HL-60 (cell line): ENCODE measurements around the gene PLAAT2.
"Not testable (repeated sequence)": the region's sequence is repeated elsewhere in the genome, so short reads cannot be mapped to it uniquely, and the experiment has no call there.

Experiments used
- DNase-seq, 2 experiments: peaks; one replicate each; pipeline ENCODE4 v3.0.0-alpha.2; 2010 to 2020; ENCODE audit warnings: low read depth in 1 of 2, low spot score in 1 of 2
- H3K27ac ChIP-seq: fragments of 250-450 bp; sonication (Bioruptor Pico); replicated peaks from 2 replicates; pipeline ENCODE4 v1.5.1; 2020; ENCODE audit warnings: mild to moderate bottlenecking, moderate library complexity
- H3K27me3 ChIP-seq: fragments of 250-450 bp; sonication (Bioruptor Pico); 2 replicates; pipeline ENCODE4 v1.5.1; 2021; ENCODE audit warnings: mild to moderate bottlenecking, moderate library complexity; ENCODE audit not compliant: insufficient read depth, poor library complexity, severe bottlenecking
- H3K4me3 ChIP-seq: replicated peaks from 2 replicates; pipeline ENCODE4 v1.5.1; 2011; ENCODE audit warnings: mild to moderate bottlenecking, control low read depth, low read length; ENCODE audit not compliant: insufficient read depth
- CTCF ChIP-seq: IDR thresholded peaks from one replicate; pipeline ENCODE4 v1.5.1; 2011; ENCODE audit warnings: low read length, control low read depth, inconsistent platforms; ENCODE audit not compliant: insufficient read depth
- GABPA ChIP-seq: IDR thresholded peaks from 2 replicates; pipeline ENCODE4 v1.6.1; 2012; ENCODE audit warnings: low read depth
- POLR2AphosphoS5 ChIP-seq: IDR thresholded peaks from 2 replicates; pipeline ENCODE4 v1.6.1; 2012; ENCODE audit warnings: low read depth
- REST ChIP-seq: IDR thresholded peaks from 2 replicates; pipeline ENCODE4 v1.6.1; 2012; ENCODE audit warnings: low read depth; ENCODE audit not compliant: insufficient replicate concordance
- SPI1 ChIP-seq: IDR thresholded peaks from 2 replicates; pipeline ENCODE4 v1.6.1; 2012; ENCODE audit warnings: low read depth, mild to moderate bottlenecking, borderline replicate concordance

The PLAAT2 gene

GRCh38 chr11:63583357-63583677 is 20.1 kb upstream of the PLAAT2 start:
- H3K27me3 ChIP-seq: no peaks in the 10 kb centered on the region
- H3K4me3 ChIP-seq: no peak overlapping the region
- H3K27ac ChIP-seq: no peak overlapping the region
- no peak for TF ChIP-seq CTCF
- TF ChIP-seq REST: no peak
- no peak for TF ChIP-seq SPI1
- no peak for TF ChIP-seq GABPA
- no peak for TF ChIP-seq POLR2AphosphoS5
- no peak for DNase-seq

GRCh38 chr11:63581224-63581623 is 18.0 kb upstream of the PLAAT2 start:
- H3K4me3 ChIP-seq, DNase-seq, H3K27ac ChIP-seq, H3K27me3 ChIP-seq: not testable (repeated sequence)

- H3K27me3 ChIP-seq, DNase-seq, H3K27ac ChIP-seq, H3K4me3 ChIP-seq: not testable (repeated sequence)
These were observed 15.7 kb upstream of the PLAAT2 start for GRCh38 chr11:63578882-63579281.

- H3K27ac ChIP-seq: no peak overlapping the region
- H3K27me3 ChIP-seq: no peaks in the 10 kb centered on the region
- H3K4me3 ChIP-seq: no peak overlapping the region
- no peak for DNase-seq
- TF ChIP-seq SPI1 (no peak), REST (no peak), POLR2AphosphoS5 (no peak), GABPA (no peak), CTCF (no peak)
These were observed 11.8 kb upstream of the PLAAT2 start for GRCh38 chr11:63574856-63575602.
